Endothelial cell of umbilical vein (primary cell): ENCODE data around the gene UBFD1.

Experiments
- EZH2 ChIP-seq: IDR thresholded peaks from 2 replicates; pipeline ENCODE4 v1.6.1; 2012; ENCODE audit warnings: borderline replicate concordance, low read depth, mild to moderate bottlenecking, moderate library complexity, low read length, inconsistent platforms; ENCODE audit not compliant: severe bottlenecking
- FOS ChIP-seq: IDR thresholded peaks from 2 replicates; pipeline ENCODE4 v1.6.1; 2011; ENCODE audit warnings: mild to moderate bottlenecking, low read length, moderate library complexity, borderline replicate concordance; ENCODE audit not compliant: insufficient read depth
- GATA2 ChIP-seq: IDR thresholded peaks from 2 replicates; pipeline ENCODE4 v1.7.0; 2011; ENCODE audit warnings: low read depth, mild to moderate bottlenecking, moderate library complexity, mixed read lengths, low read length; ENCODE audit not compliant: insufficient read length, insufficient read depth
- JUN ChIP-seq: IDR thresholded peaks from 2 replicates; pipeline ENCODE4 v1.6.1; 2011; ENCODE audit warnings: borderline replicate concordance, low read depth; ENCODE audit not compliant: insufficient read length, insufficient read depth
- MYC ChIP-seq: IDR thresholded peaks from one replicate; pipeline ENCODE4 v1.6.1; 2011; ENCODE audit warnings: mild to moderate bottlenecking, low read depth, low read length
- POLR2A ChIP-seq: IDR thresholded peaks from 2 replicates; pipeline ENCODE4 v1.6.1; 2012; ENCODE audit warnings: low read depth, mild to moderate bottlenecking, control low read depth, low read length
- POLR2AphosphoS5 ChIP-seq: IDR thresholded peaks from 2 replicates; pipeline ENCODE4 v1.6.1; 2012; ENCODE audit warnings: low read depth, mild to moderate bottlenecking, control low read depth, low read length, moderate library complexity; ENCODE audit not compliant: insufficient read depth
- TF ChIP-seq, protein P1 (sequence below): IDR thresholded peaks from 2 replicates; pipeline ENCODE4 v1.6.1; 2011; ENCODE audit not compliant: insufficient read depth, insufficient read length
- TF ChIP-seq, protein P2 (sequence below), 2 donors: IDR thresholded peaks; 1 replicate in 1 of 2; 2 replicates in 1 of 2; pipeline ENCODE4 v1.5.1; 2011; ENCODE audit warnings: low read length in 2 of 2, mild to moderate bottlenecking in 2 of 2, moderate library complexity in 2 of 2, control low read depth in 1 of 2, inconsistent platforms in 1 of 2, low read depth in 1 of 2; ENCODE audit not compliant: insufficient read depth in 1 of 2; ENCODE audit errors: extremely low read depth in 1 of 2

DNA sequence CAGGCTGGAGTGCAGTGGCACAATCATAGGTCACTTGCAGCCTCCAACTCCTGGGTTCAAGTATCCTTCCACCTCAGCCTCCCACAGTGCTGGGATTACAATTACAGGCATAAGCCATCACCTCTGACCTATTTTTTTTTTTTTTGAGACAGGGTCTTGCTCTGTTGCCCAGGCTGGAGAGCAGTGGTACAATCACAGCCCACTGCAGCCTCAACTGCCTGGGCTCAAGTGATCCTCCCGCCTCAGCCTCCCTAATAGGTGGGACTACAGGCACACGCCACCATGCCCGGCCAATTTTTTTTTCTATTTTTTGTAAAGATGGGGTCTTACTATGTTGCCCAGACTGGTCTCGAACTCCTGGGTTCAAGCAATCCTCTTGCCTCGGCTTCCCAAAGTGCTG lies 41.6 kb upstream of the UBFD1 start:
- TF ChIP-seq EZH2, result no peak
- TF ChIP-seq, protein P1, sequence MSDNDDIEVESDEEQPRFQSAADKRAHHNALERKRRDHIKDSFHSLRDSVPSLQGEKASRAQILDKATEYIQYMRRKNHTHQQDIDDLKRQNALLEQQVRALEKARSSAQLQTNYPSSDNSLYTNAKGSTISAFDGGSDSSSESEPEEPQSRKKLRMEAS, result no peak
- TF ChIP-seq POLR2AphosphoS5, result no peak
- TF ChIP-seq, protein P2, sequence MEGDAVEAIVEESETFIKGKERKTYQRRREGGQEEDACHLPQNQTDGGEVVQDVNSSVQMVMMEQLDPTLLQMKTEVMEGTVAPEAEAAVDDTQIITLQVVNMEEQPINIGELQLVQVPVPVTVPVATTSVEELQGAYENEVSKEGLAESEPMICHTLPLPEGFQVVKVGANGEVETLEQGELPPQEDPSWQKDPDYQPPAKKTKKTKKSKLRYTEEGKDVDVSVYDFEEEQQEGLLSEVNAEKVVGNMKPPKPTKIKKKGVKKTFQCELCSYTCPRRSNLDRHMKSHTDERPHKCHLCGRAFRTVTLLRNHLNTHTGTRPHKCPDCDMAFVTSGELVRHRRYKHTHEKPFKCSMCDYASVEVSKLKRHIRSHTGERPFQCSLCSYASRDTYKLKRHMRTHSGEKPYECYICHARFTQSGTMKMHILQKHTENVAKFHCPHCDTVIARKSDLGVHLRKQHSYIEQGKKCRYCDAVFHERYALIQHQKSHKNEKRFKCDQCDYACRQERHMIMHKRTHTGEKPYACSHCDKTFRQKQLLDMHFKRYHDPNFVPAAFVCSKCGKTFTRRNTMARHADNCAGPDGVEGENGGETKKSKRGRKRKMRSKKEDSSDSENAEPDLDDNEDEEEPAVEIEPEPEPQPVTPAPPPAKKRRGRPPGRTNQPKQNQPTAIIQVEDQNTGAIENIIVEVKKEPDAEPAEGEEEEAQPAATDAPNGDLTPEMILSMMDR (IDR thresholded peaks at IDR 0.05; ENCODE audit: extremely low read depth in 1 of 2, insufficient read depth in 1 of 2, low read depth in 1 of 2, low read length in 2 of 2), result no peak
- no peak for TF ChIP-seq POLR2A
- TF ChIP-seq GATA2, result no peak
- TF ChIP-seq MYC, result no peak
- TF ChIP-seq FOS, result no peak
- TF ChIP-seq JUN, result no peak
